NCI-H2081 (cell line): Measurements from ENCODE around the gene SCYL1.

ENCODE experiments used
- DNase-seq, 2 experiments: peaks; one replicate each; lab custom pipeline; 2025; lab: John Stamatoyannopoulos, UW

SCYL1 gene

GRCh38 chr11:65493367-65494176, 31.3 kb upstream of the SCYL1 start:
- no peak for DNase-seq

- DNase-seq: peak in 1 of 2 experiments; percentile 72
These were observed 28.4 kb upstream of the SCYL1 start for GRCh38 chr11:65496304-65497140.

- peak; percentile 98 to 99 for DNase-seq
These were observed 27.5 kb upstream of the SCYL1 start for GRCh38 chr11:65497141-65498041.

- DNase-seq: peak; percentile 52 to 58
These were observed 26.7 kb upstream of the SCYL1 start for GRCh38 chr11:65498042-65498726.

GRCh38 chr11:65498727-65498976, 26.2 kb upstream of the SCYL1 start:
- no peak for DNase-seq

- DNase-seq: peak; percentile 93
These were observed 25.7 kb upstream of the SCYL1 start, which contains the start of gene MALAT1 for GRCh38 chr11:65498977-65499712. TSS of gene MALAT1 (plus strand) at chr11:65499045.

- no peak for DNase-seq
These were observed 25.0 kb upstream of the SCYL1 start for GRCh38 chr11:65499713-65500386.

GRCh38 chr11:65500387-65501185, 24.3 kb upstream of the SCYL1 start:
- DNase-seq: peak in 1 of 2 experiments; percentile 46

GRCh38 chr11:65501186-65501471, 23.8 kb upstream of the SCYL1 start:
- DNase-seq: no peak

GRCh38 chr11:65501472-65502273, 23.2 kb upstream of the SCYL1 start:
- DNase-seq: peak in 1 of 2 experiments; percentile 18

GRCh38 chr11:65502274-65502554, 22.7 kb upstream of the SCYL1 start:
- DNase-seq: no peak

GRCh38 chr11:65502555-65503367, 22.1 kb upstream of the SCYL1 start:
- peak in 1 of 2 experiments; percentile 32 for DNase-seq

GRCh38 chr11:65503368-65503948, 21.4 kb upstream of the SCYL1 start:
- DNase-seq: no peak

- no peak for DNase-seq
These were observed 20.8 kb upstream of the SCYL1 start for GRCh38 chr11:65503949-65504673.

- DNase-seq: no peak
These were observed 20.0 kb upstream of the SCYL1 start for GRCh38 chr11:65504674-65505465.
